Measurements from ENCODE around the gene KCNJ2.

The KCNJ2 gene

GRCh38 chr17:70183508-70183907, 14.2 kb downstream of the KCNJ2 start:
- no peak for TF ChIP-seq CTCF (conservative IDR thresholded peaks at IDR 0.05; ENCODE audit: low read length)
- no peak for TF ChIP-seq EZH2phosphoT487 (IDR thresholded peaks at IDR 0.05; ENCODE audit: borderline replicate concordance)
- no peak overlapping the region for H3K9ac ChIP-seq (ENCODE audit: low read depth, low read length, poor library complexity, severe bottlenecking)
- no peaks in the 10 kb centered on the region for H3K9me3 ChIP-seq (ENCODE audit: insufficient read depth, low read depth, low read length)
- H3K9me2 ChIP-seq (replicated peaks; ENCODE audit: low read depth, low read length), result no peaks in the 10 kb centered on the region
- no peaks in the 10 kb centered on the region for H3K36me3 ChIP-seq (ENCODE audit: insufficient read depth, low read length)
- H4K20me1 ChIP-seq (ENCODE audit: insufficient read depth, low read length, poor library complexity, severe bottlenecking), result no peaks in the 10 kb centered on the region
- H3K4me3 ChIP-seq (ENCODE audit: low read length, poor library complexity, severe bottlenecking), result no peak overlapping the region
- H2AFZ ChIP-seq (ENCODE audit: low read length), result no peak overlapping the region
- no peaks in the 10 kb centered on the region for H3K4me1 ChIP-seq (ENCODE audit: insufficient read depth, low read length, poor library complexity, severe bottlenecking)
- no peaks in the 10 kb centered on the region for H3F3A ChIP-seq (ENCODE audit: low read depth)
- no peaks in the 10 kb centered on the region for H3K27me3 ChIP-seq (ENCODE audit: insufficient read depth, low read length, poor library complexity, severe bottlenecking)
- no peak overlapping the region for H3K4me2 ChIP-seq (ENCODE audit: low read depth, low read length, poor library complexity, severe bottlenecking)
- no peaks in the 10 kb centered on the region for H3K79me2 ChIP-seq (ENCODE audit: insufficient read depth, low read length)

- Histone ChIP-seq H3K4me2 (ENCODE audit: low read depth, low read length, poor library complexity, severe bottlenecking) (no peak overlapping the region), H3K79me2 (ENCODE audit: insufficient read depth, low read length) (no peaks in the 10 kb centered on the region), H3K9me3 (ENCODE audit: insufficient read depth, low read depth, low read length) (no peaks in the 10 kb centered on the region), H3F3A (ENCODE audit: low read depth) (no peaks in the 10 kb centered on the region), H3K4me3 (ENCODE audit: low read length, poor library complexity, severe bottlenecking) (no peak overlapping the region), H3K9me2 (replicated peaks; ENCODE audit: low read depth, low read length) (no peaks in the 10 kb centered on the region), H3K9ac (ENCODE audit: low read depth, low read length, poor library complexity, severe bottlenecking) (no peak overlapping the region), H3K4me1 (ENCODE audit: insufficient read depth, low read length, poor library complexity, severe bottlenecking) (no peaks in the 10 kb centered on the region), H2AFZ (ENCODE audit: low read length) (no peak overlapping the region), H3K27me3 (ENCODE audit: insufficient read depth, low read length, poor library complexity, severe bottlenecking) (no peaks in the 10 kb centered on the region), H4K20me1 (ENCODE audit: insufficient read depth, low read length, poor library complexity, severe bottlenecking) (no peaks in the 10 kb centered on the region), H3K36me3 (ENCODE audit: insufficient read depth, low read length) (no peaks in the 10 kb centered on the region)
- TF ChIP-seq CTCF (conservative IDR thresholded peaks at IDR 0.05; ENCODE audit: low read length), result no peak
- TF ChIP-seq EZH2phosphoT487 (IDR thresholded peaks at IDR 0.05; ENCODE audit: borderline replicate concordance), result no peak
Measured at GRCh38 chr17:70184207-70184606, 14.9 kb downstream of the KCNJ2 start.

GRCh38 chr17:70184770-70185169, 15.4 kb downstream of the KCNJ2 start:
- no peaks in the 10 kb centered on the region for H4K20me1 ChIP-seq (ENCODE audit: insufficient read depth, low read length, poor library complexity, severe bottlenecking)
- no peaks in the 10 kb centered on the region for H3K36me3 ChIP-seq (ENCODE audit: insufficient read depth, low read length)
- no peaks in the 10 kb centered on the region for H3K9me3 ChIP-seq (ENCODE audit: insufficient read depth, low read depth, low read length)
- TF ChIP-seq EZH2phosphoT487 (IDR thresholded peaks at IDR 0.05; ENCODE audit: borderline replicate concordance) (no peak), CTCF (conservative IDR thresholded peaks at IDR 0.05; ENCODE audit: low read length) (no peak)
- no peaks in the 10 kb centered on the region for H3K27me3 ChIP-seq (ENCODE audit: insufficient read depth, low read length, poor library complexity, severe bottlenecking)
- no peak overlapping the region for H2AFZ ChIP-seq (ENCODE audit: low read length)
- no peaks in the 10 kb centered on the region for H3F3A ChIP-seq (ENCODE audit: low read depth)
- no peaks in the 10 kb centered on the region for H3K4me1 ChIP-seq (ENCODE audit: insufficient read depth, low read length, poor library complexity, severe bottlenecking)
- H3K4me3 ChIP-seq (ENCODE audit: low read length, poor library complexity, severe bottlenecking), result no peak overlapping the region
- no peak overlapping the region for H3K4me2 ChIP-seq (ENCODE audit: low read depth, low read length, poor library complexity, severe bottlenecking)
- H3K79me2 ChIP-seq (ENCODE audit: insufficient read depth, low read length), result no peaks in the 10 kb centered on the region
- no peaks in the 10 kb centered on the region for H3K9me2 ChIP-seq (replicated peaks; ENCODE audit: low read depth, low read length)
- no peak overlapping the region for H3K9ac ChIP-seq (ENCODE audit: low read depth, low read length, poor library complexity, severe bottlenecking)
